ENCODE data around the gene MYO1B. TPM values are rescaled to one million over a fixed set of nuclear protein-coding genes. Genes with fewer than 3 reads are reported as not detected.

The MYO1B gene
- total RNA-seq, 1 experiment from 2014 or later = 43.2 TPM

DNA sequence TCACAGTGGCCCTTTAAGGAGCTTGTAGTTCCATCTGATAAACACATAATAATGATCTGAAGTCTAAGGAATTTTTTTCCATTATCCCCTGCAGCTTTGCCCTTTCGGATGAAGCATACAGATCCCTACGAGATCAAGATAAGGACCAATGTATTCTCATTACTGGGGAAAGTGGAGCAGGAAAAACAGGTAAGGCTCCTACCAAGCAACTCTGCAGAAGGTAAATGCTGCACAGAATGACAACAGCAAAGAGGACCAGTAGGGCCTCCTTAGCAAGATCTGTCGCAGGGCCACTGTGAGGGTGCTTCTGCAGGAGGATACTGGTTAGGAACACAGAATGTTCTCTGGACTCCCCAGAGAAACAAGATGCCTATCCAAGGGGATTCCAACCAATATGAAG, 84.6 kb downstream of the MYO1B start:
- no peaks in the 10 kb centered on the region for H3K79me2 ChIP-seq (ENCODE audit: insufficient read depth, low read length)
- H3K79me1 ChIP-seq (ENCODE audit: insufficient read depth, low read depth, low read length, poor library complexity, severe bottlenecking) = no peaks in the 10 kb centered on the region
- no CpG with 5 or more reads among the region's 3 CpGs for WGBS (ENCODE audit: extremely low coverage, insufficient read length, low lambda C conversion rate)
- no peak overlapping the region for H3T11ph ChIP-seq (ENCODE audit: low read length)
- peaks cover 10 to 29% (median 18%) of the 10 kb centered on the region in 3 experiments; a peak in 6 of 7 replicates for H3K36me3 Mint-ChIP-seq (ENCODE audit: insufficient read depth in 1 of 3, low read depth in 3 of 3)
- no peak overlapping the region for H3K4ac ChIP-seq (ENCODE audit: low read depth, low read length)
- no peaks in the 10 kb centered on the region for H3K9me3 Mint-ChIP-seq
- H2AK5ac ChIP-seq (ENCODE audit: insufficient read length, low read length) = no peak overlapping the region
- no peak overlapping the region for H4K91ac ChIP-seq (ENCODE audit: insufficient read length, low read depth, low read length)
- no peak overlapping the region for H2AFZ ChIP-seq (ENCODE audit: low read length)
- H3K9ac ChIP-seq (ENCODE audit: extremely low read depth, insufficient read length, low read length) = no peak overlapping the region
- H3K14ac ChIP-seq (ENCODE audit: insufficient read depth, low read length) = no peak overlapping the region
- no peak overlapping the region for H3K4me2 ChIP-seq (ENCODE audit: insufficient read depth, insufficient read length, low read length)
- no peak overlapping the region for H3K27ac Mint-ChIP-seq
- H4K20me1 ChIP-seq (ENCODE audit: control insufficient read depth, insufficient read depth, insufficient read length) = no peaks in the 10 kb centered on the region
- no peak overlapping the region for H2BK20ac ChIP-seq (ENCODE audit: low read depth, low read length, poor library complexity, severe bottlenecking)
- no peaks in the 10 kb centered on the region for H3K27me3 Mint-ChIP-seq (ENCODE audit: low read depth)
- no peaks in the 10 kb centered on the region for H3K9me3 ChIP-seq (ENCODE audit: control insufficient read depth, low read depth, low read length)
- no peak overlapping the region for H4K8ac ChIP-seq (replicated peaks; ENCODE audit: insufficient read length, low read depth, low read length)
- H3K4me1 Mint-ChIP-seq = peaks cover 10 to 15% of the 10 kb centered on the region in 2 experiments; a peak in 3 of 4 replicates
- H3K27ac ChIP-seq (ENCODE audit: insufficient read length, low read depth, low read length) = no peak overlapping the region
- H3K27me3 ChIP-seq (ENCODE audit: insufficient read depth, low read length) = no peaks in the 10 kb centered on the region
- peaks cover 3% of the 10 kb centered on the region; the same call in 1 of the 2 replicates for H3K4me1 ChIP-seq (ENCODE audit: insufficient read depth, low read length)
- no peak overlapping the region for H2BK5ac ChIP-seq (ENCODE audit: insufficient read length, low read length)
- no peak for DNase-seq
- no peak for TF ChIP-seq CTCF (conservative IDR thresholded peaks at IDR 0.05)
- H3K56ac ChIP-seq (ENCODE audit: insufficient read length, low read depth, low read length) = no peak overlapping the region
- no peak overlapping the region for H2BK12ac ChIP-seq (ENCODE audit: insufficient read length, low read depth, low read length)
- H3K4me3 Mint-ChIP-seq = no peak overlapping the region
- no peak overlapping the region for H2BK120ac ChIP-seq (ENCODE audit: low read depth, low read length, poor library complexity, severe bottlenecking)
- no peak overlapping the region for H2BK15ac ChIP-seq (ENCODE audit: low read depth, low read length)
- no peak overlapping the region for H3K23ac ChIP-seq (ENCODE audit: insufficient read length, low read depth, low read length)
- no peak overlapping the region for H4K5ac ChIP-seq (ENCODE audit: insufficient read length, low read depth, low read length)
- no peaks in the 10 kb centered on the region for H3K23me2 ChIP-seq (ENCODE audit: insufficient read length, low read depth, low read length, poor library complexity, severe bottlenecking)
- H3K18ac ChIP-seq (ENCODE audit: insufficient read length, low read depth, low read length) = no peak overlapping the region

Measured in H9 (cell line).